GM19099 (cell line): ENCODE measurements around the gene DDX10.
A peak's percentile ranks its signal among the peaks of the same experiment; 100 is the strongest.

Experiments used
- POLR2A ChIP-seq: IDR thresholded peaks from 3 replicates; pipeline ENCODE4 v1.6.1; 2011; ENCODE audit warnings: low read depth; ENCODE audit not compliant: insufficient read length; ENCODE audit errors: extremely low read depth

DDX10 gene

DNA sequence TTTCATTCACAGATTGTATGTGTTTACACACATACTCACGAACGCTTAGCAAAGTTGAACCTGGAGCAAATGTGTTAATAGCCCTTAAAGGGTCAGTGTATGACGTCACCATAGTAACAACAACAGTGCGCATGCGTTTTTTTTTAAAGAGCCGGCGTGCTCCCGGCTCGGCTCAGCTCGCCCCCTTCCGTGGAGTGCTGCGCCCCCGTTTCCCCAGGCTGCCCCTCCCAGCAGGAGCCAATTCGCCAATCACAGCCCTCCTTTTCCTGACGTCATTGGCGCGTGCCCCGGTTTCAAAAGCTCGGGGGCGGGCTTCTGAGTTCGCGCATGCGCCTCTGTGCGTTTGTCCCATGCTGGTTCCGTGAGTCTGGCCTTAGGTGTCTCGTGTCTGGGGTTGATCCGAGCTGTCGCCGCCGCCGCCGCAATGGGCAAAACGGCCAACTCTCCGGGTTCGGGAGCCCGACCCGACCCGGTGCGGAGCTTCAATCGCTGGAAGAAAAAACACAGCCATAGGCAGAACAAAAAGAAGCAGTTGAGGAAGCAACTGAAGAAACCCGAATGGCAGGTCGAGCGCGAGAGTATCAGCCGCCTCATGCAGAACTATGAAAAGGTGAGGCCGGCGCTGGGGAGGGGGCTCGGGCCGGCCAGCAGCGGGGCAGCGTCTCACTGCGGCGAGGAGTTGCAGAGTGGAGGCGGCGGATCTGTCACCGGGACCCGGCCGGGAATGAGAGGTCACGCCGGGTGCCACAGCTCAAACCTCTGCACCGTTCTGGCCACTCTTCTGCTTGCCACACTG, at the start of gene DDX10:
DDX10 (plus strand) TSS at position 340 of the 796 bp plus-strand sequence; CDS start at position 425, 85 bp downstream.
- peak; percentile 65 for TF ChIP-seq POLR2A

- TF ChIP-seq POLR2A, result no peak
Measured at GRCh38 chr11:108616549-108616948, 48.3 kb upstream of the DDX10 start.

DNA sequence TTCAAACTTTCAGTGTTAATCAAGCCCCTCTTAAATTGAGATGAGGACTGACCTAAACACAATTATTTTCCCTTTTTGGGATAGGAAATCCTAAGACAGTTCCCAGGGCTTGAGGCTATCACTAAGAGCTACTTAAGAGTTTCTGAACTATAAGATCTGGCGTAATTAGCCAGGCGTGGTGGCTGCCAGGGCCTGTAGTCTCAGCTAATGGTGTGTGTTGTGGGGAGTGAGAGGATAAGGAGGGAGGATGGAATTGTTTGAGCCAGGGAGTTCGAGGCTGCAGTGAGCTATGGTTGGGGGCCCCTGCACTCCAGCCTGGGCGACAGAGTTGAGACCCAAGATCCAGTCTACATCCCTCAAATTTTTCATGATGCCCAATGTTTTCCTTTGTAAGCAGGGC, 47.8 kb upstream of the DDX10 start:
- no peak for TF ChIP-seq POLR2A

- no peak for TF ChIP-seq POLR2A
Measured at GRCh38 chr11:108618529-108618928, 46.3 kb upstream of the DDX10 start.

GRCh38 chr11:108620958-108621772, 43.7 kb upstream of the DDX10 start:
- no peak for TF ChIP-seq POLR2A

- TF ChIP-seq POLR2A, result no peak
Measured at GRCh38 chr11:108622341-108622740, 42.5 kb upstream of the DDX10 start.

- no peak for TF ChIP-seq POLR2A
Measured at GRCh38 chr11:108624196-108624925, 40.5 kb upstream of the DDX10 start.

- no peak for TF ChIP-seq POLR2A
Measured at GRCh38 chr11:108628326-108628725, 36.5 kb upstream of the DDX10 start.

DNA sequence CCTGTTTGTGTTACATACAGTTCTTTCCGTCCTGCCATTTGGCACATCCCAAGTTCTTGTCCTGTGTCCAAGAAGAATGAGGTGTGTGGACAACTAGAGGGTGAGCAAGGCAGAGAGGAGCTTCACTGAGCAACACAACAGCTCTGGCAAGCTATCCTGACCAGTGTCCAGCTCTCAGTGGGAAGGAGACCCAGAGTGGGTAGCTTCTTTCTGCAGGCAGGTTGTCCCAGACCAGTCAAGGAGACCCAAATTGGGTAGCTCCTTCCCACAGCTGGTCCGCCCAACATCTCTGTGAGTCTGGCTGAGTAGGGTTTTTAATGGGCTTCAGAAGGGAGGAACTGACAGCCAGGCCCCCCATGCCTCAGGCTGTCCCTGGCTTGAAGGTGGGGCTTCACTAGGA, 36.1 kb upstream of the DDX10 start:
- TF ChIP-seq POLR2A, result no peak

DNA sequence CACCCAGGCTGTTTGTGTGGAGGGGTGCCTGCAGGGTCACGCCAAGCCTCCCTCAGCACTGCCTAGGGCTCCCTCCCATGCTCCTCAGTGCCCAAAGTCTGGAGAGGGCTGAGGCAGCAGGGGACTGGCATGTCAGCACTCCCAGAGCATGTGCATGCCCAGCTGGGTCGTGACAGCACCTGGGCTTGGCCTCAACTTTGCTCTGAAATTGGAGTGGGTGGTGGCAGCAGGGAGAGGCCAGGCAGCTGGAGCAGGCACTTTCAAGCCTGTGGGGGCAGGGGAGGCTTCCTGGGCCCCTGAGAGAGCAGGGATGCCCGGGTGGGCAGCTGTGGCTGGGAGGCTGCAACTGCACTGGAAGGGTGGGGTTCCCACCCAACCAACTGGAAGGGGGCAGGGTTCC, 35.6 kb upstream of the DDX10 start:
- no peak for TF ChIP-seq POLR2A

GRCh38 chr11:108632041-108632704, 32.7 kb upstream of the DDX10 start:
- TF ChIP-seq POLR2A, result no peak

DNA sequence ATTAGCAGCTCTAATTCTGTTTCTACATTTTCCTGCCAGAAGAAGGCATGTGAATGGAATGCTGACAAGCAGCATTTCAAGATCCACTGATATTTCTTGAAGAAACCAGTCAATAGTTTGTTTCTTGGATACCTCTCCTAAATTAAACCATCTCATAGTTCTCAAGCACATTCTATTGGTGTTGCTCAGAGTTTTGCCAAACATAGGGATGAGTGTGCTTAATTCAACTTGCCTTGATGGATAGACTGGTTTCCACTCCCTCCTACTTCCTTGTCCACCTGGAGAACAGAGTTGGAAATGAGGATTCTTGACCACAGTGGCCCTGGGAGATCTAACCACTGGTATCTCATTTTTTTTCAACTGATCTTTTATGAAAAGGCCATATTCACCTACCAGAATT, 29.8 kb upstream of the DDX10 start:
- no peak for TF ChIP-seq POLR2A

GRCh38 chr11:108636222-108636621, 28.6 kb upstream of the DDX10 start:
- no peak for TF ChIP-seq POLR2A

DNA sequence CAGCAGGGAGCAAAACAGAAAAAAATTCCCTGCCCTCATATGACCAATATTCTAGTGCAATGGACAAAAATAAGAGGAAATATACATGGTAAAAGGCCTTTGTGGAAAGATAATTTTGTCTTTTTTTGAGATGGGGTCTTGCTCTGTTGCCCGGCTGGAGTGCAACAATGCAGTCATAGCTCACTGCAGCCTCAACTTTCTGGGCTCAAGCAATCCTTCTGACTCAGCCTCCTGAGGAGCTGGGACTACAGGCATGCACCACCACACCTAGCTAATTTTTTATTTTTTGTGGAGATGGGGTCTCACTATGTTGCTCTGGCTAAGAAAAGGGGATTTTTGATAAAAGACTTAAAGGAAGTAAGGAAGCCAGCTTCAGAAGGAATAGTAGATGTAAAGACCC, 25.7 kb upstream of the DDX10 start:
- no peak for TF ChIP-seq POLR2A

DNA sequence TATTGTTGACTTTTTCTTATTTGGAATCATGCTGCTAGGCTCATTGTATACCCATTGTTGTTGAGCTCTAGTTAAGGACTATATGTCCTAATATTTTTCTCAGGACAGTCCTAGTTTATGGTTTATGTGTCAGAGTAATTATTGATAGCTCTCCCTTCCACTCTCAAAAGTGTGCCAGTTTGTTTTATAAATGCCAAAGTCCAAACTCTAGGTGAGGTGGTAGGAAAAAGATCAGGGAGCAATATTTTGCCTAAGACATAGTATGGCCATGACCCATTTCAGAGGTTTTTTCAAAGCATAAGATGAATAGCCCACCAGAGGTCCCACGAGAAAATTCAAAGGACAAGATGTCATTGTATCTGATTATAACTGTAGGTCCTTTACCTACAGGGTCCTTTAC, 20.9 kb upstream of the DDX10 start:
- no peak for TF ChIP-seq POLR2A
